NT2/D1 (cell line): ENCODE results near the gene KMT2E.

Experiments used
- SUZ12 ChIP-seq: IDR thresholded peaks from 2 replicates; pipeline ENCODE4 v1.6.1; 2011; ENCODE audit not compliant: insufficient read length, insufficient read depth; ENCODE audit errors: extremely low read depth
- YY1 ChIP-seq: IDR thresholded peaks from 2 replicates; pipeline ENCODE4 v1.6.1; 2011; ENCODE audit not compliant: insufficient read length, insufficient read depth
- ZNF274 ChIP-seq: IDR thresholded peaks from 2 replicates; pipeline ENCODE4 v1.6.1; 2011; ENCODE audit warnings: mild to moderate bottlenecking, low read depth, low read length

- TF ChIP-seq ZNF274 (no peak), YY1 (no peak), SUZ12 (no peak)
Measured at GRCh38 chr7:104971290-104972071, 42.5 kb upstream of the KMT2E start.
